CD4-positive, alpha-beta T cell treated with Interferon alpha-2 for 1 hour (primary cell): ENCODE results near the gene MFAP2.
A peak's percentile ranks its signal among the peaks of the same experiment; 100 is the strongest.
"Not testable (repeated sequence)": the region's sequence is repeated elsewhere in the genome, so short reads cannot be mapped to it uniquely, and the experiment has no call there.

ENCODE experiments used
- DNase-seq, 2 donors: peaks; one replicate each; pipeline ENCODE4 v3.0.0-alpha.2; 2020 to 2022

The MFAP2 gene

GRCh38 chr1:16978567-16979474 is 1.6 kb downstream of the MFAP2 start:
- DNase-seq = no peak

- no peak for DNase-seq
Observed at GRCh38 chr1:16978139-16978538, 2.3 kb downstream of the MFAP2 start.

- no peak for DNase-seq
Observed at GRCh38 chr1:16977377-16977776, 3.0 kb downstream of the MFAP2 start.

- DNase-seq = no peak
Observed at GRCh38 chr1:16976966-16977365, 3.5 kb downstream of the MFAP2 start.

- DNase-seq = no peak
Observed at GRCh38 chr1:16975838-16976237, 4.6 kb downstream of the MFAP2 start.

- DNase-seq = no peak
Observed at GRCh38 chr1:16975211-16975610, 5.2 kb downstream of the MFAP2 start.

GRCh38 chr1:16973215-16973614 is 7.2 kb downstream of the MFAP2 start:
- no peak for DNase-seq

GRCh38 chr1:16972189-16972895 is 8.1 kb downstream of the MFAP2 start:
- DNase-seq = no peak

- no peak for DNase-seq
Observed at GRCh38 chr1:16971341-16972188, 8.9 kb downstream of the MFAP2 start.

- no peak for DNase-seq
Observed at GRCh38 chr1:16970132-16970910, 10.1 kb downstream of the MFAP2 start.

- DNase-seq = no peak
Observed at GRCh38 chr1:16969651-16970050, 10.8 kb downstream of the MFAP2 start.

GRCh38 chr1:16969057-16969611 is 11.3 kb downstream of the MFAP2 start:
- no peak for DNase-seq

- no peak for DNase-seq
Observed at GRCh38 chr1:16968372-16968771, 12.0 kb downstream of the MFAP2 start.

- DNase-seq = no peak
Observed at GRCh38 chr1:16967962-16968361, 12.5 kb downstream of the MFAP2 start.

GRCh38 chr1:16967095-16967575 is 13.3 kb downstream of the MFAP2 start:
- no peak for DNase-seq

- DNase-seq = no peak
Observed at GRCh38 chr1:16966282-16966681, 14.1 kb downstream of the MFAP2 start.

- no peak for DNase-seq
Observed at GRCh38 chr1:16965486-16966067, 14.8 kb downstream of the MFAP2 start.

GRCh38 chr1:16964169-16964568 is 16.3 kb downstream of the MFAP2 start:
- DNase-seq = not testable (repeated sequence)

- no peak for DNase-seq
Observed at GRCh38 chr1:16961297-16962133, 18.9 kb downstream of the MFAP2 start.

GRCh38 chr1:16960560-16961296 is 19.7 kb downstream of the MFAP2 start:
- peak; percentile 74 to 81 for DNase-seq
